Activated T-cell treated with anti-CD3 and anti-CD28 coated beads, Interleukin-2, amount 50 U/mL, for 72 hours (primary cell): ENCODE data around the gene BRAF. TPM values are rescaled to one million over a fixed set of nuclear protein-coding genes. Genes with fewer than 3 reads are reported as not detected.
"Not testable (repeated sequence)": the region's sequence is repeated elsewhere in the genome, so short reads cannot be mapped to it uniquely, and the experiment has no call there.

ENCODE experiments used
- ATAC-seq, 2 donors: fragments of 150-1000 bp; cut with Tn5 transposase; replicated peaks in 1 of 2; 2 replicates each; pipeline ENCODE4 v1.10.0; 2021; ENCODE audit warnings: moderate library complexity in 2 of 2, mild to moderate bottlenecking in 1 of 2
- DNase-seq, 2 donors: peaks; one replicate each; pipeline ENCODE4 v3.0.0; 2021 to 2022; ENCODE audit warnings: mixed read lengths in 1 of 2
- H3K27ac Mint-ChIP-seq: one replicate; pipeline ENCODE4 v1.8.0; 2022; ENCODE audit warnings: mild to moderate bottlenecking, moderate library complexity, mixed read lengths
- H3K27me3 Mint-ChIP-seq: one replicate; pipeline ENCODE4 v1.8.0; 2022; ENCODE audit warnings: low read depth, mixed read lengths
- H3K36me3 Mint-ChIP-seq, 2 donors: one replicate each; pipeline ENCODE4 v1.8.0; 2022; ENCODE audit warnings: mixed read lengths in 2 of 2, mild to moderate bottlenecking in 1 of 2; ENCODE audit not compliant: insufficient read depth in 2 of 2
- H3K4me1 Mint-ChIP-seq: one replicate; pipeline ENCODE4 v1.8.0; 2022; ENCODE audit warnings: low read depth, mixed read lengths
- H3K4me3 Mint-ChIP-seq, 2 donors: one replicate each; pipeline ENCODE4 v1.8.0; 2022; ENCODE audit warnings: mild to moderate bottlenecking in 2 of 2, mixed read lengths in 2 of 2, moderate library complexity in 2 of 2
- H3K9me3 Mint-ChIP-seq, 2 donors: one replicate each; pipeline ENCODE4 v1.8.0; 2022; ENCODE audit warnings: mixed read lengths in 2 of 2
- total RNA-seq, 2 donors: library from RNA; stranded (reverse); gene quantifications; one replicate each; pipeline ENCODE4 v1.2.3, GENCODE V29; 2022

The BRAF gene
- total RNA-seq, 2 donors from 2014 or later: 51.7 to 56.2 TPM

DNA sequence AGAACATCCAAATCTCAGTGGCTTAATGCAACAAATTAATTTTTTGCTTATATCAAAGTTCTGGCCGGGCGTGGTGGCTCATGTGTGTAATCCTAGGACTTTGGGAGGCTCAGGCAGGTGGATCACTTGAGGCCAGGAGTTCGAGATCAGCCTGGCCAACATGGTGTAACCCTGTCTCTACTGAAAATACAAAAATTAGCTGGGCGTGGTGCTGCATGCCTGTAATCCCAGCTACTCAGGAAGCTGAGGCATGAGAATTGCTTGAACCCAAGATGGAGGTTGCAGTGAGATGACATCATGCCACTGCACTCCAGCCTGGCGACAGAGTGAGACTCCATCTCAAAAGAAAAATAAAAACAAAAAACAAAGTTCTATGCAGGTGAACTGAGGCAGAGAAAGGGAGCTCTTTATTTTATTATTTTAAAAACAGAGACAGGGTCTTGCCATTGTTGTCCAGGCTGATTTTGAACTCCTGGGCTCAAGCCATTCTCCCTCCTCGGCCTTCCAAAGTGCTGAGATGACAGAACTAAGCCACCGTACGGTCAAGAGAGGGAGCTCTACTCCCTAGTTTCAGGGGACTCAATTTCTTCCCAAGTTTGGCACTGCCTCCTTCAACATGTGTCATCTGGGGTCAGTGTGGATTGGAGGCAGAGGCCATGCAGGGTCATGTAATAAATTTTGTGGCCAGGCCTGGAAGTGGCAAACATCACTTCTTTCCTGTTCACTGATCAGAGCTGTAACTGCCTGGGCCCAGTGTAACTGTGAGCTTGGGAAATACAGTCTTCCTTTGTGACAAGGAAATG is 249.6 kb downstream of the BRAF start:
- ATAC-seq (no peak), DNase-seq (no peak)
- peaks cover 3% of the 10 kb centered on the region in 2 donors for H3K36me3 Mint-ChIP-seq
- peaks cover 38% of the 10 kb centered on the region for H3K4me1 Mint-ChIP-seq
- no peak overlapping the region for H3K27ac Mint-ChIP-seq
- no peaks in the 10 kb centered on the region for H3K9me3 Mint-ChIP-seq
- H3K4me3 Mint-ChIP-seq: peak overlapping the region; percentile 86 to 93
- H3K27me3 Mint-ChIP-seq: no peaks in the 10 kb centered on the region

GRCh38 chr7:140674356-140674800 is 250.4 kb downstream of the BRAF start:
- Mint-ChIP-seq H3K36me3 (peaks cover 3% of the 10 kb centered on the region in 2 donors), H3K4me1 (peaks cover 38% of the 10 kb centered on the region), H3K27ac (peak overlapping the region; percentile 64), H3K9me3 (no peaks in the 10 kb centered on the region), H3K27me3 (no peaks in the 10 kb centered on the region), H3K4me3 (peak overlapping the region; percentile 86 to 93)
- DNase-seq: no peak
- no peak for ATAC-seq

GRCh38 chr7:140673774-140674155 is 251.0 kb downstream of the BRAF start:
- no peak for DNase-seq

DNA sequence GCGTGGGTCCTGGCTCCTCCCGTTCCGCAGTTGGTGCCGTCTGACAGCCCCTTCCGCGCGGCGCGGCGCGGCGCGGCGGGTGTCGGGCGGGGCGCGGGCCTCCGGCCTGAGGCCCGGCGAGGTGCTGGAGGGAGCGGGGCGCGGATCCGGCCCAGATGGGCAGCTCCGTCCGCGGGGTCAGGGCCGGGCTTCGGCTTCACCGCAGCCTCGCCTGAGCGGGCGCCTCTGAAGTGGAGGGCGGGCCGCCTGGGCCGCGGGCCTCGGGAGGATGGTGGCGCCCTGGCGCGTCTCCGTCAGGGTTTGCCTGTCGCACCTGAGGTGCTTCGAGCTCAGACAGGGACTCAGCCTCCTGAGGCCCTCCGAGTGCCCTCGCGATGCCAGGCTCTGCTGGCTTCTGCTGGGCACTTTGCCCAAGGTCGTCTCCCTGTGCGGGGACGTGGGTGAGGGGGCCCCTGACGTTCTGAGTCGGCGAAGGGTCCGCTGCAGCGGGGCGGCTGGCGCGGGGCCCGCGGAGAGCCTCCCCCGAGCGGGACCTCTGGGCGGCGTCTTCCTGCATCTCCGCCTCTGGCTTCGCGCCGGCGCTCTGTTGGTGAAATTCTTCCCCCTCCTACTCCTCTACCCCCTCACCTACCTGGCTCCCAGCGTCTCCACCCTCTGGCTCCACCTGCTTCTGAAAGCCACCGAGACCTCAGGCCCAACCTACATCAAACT is 251.5 kb downstream of the BRAF start:
- H3K36me3 Mint-ChIP-seq: peaks cover 0 to 3% of the 10 kb centered on the region in 2 donors
- H3K27ac Mint-ChIP-seq: peak overlapping the region; percentile 18
- H3K27me3 Mint-ChIP-seq: no peaks in the 10 kb centered on the region
- peak overlapping the region; percentile 86 to 93 for H3K4me3 Mint-ChIP-seq
- ATAC-seq (peak; percentile 80 to 81), DNase-seq (peak; percentile 67 to 70)
- H3K4me1 Mint-ChIP-seq: peaks cover 38% of the 10 kb centered on the region
- no peaks in the 10 kb centered on the region for H3K9me3 Mint-ChIP-seq

More at GRCh38 chr7:140673774-140674155, 251.0 kb downstream of the BRAF start:
- H3K27me3 Mint-ChIP-seq: no peaks in the 10 kb centered on the region
- peaks cover 1 to 3% of the 10 kb centered on the region in 2 donors for H3K36me3 Mint-ChIP-seq
- H3K4me3 Mint-ChIP-seq: peak overlapping the region; percentile 86 to 93
- no peak for ATAC-seq
- no peaks in the 10 kb centered on the region for H3K9me3 Mint-ChIP-seq
- peak overlapping the region; percentile 18 for H3K27ac Mint-ChIP-seq
- H3K4me1 Mint-ChIP-seq: peaks cover 38% of the 10 kb centered on the region

DNA sequence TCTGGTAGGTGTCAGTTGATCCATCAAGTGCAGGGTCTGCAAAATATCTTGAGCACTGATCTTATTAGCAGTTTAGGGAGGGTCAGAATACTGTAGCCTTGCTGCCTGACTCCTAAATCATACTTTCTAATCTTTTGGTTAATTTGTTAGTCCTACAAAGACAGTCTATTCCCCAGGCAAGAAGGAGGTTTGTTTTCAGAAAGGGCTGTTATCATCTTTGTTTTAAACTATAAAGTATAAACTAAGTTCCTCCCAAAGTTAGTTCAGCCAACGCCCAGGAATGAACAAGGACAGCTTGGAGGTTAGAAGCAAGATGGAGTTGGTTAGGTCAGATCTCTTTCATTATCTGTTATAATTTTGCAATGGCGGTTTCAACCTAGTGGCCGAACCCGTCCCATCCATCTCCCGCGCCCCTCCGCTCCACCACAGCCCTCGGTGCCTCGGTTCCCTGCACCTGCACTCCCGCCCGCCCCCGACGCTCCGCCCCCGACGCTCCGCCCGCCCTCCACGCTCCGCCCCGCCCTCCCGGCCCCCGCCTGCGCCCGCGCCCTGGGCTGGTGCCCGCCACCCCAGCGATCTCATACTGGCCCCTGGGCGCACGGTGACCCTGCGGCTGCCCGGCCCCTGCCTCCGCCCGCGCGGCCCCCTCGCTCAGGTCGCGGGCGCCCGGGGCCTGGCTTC is 252.2 kb downstream of the BRAF start, which contains the start of gene ADCK2:
Gene ADCK2, plus strand, starts transcription at position 564 of the 681 bp plus-strand sequence. CDS start 386 bp downstream, outside the sequence.
- H3K27ac Mint-ChIP-seq: peak within 1 kb of the TSS; percentile 46
- H3K4me3 Mint-ChIP-seq: peak within 1 kb of the TSS; percentile 86 to 93
- H3K4me1 Mint-ChIP-seq: peaks cover 38% of the 10 kb centered on the region
- H3K27me3 Mint-ChIP-seq: no peaks in the 10 kb centered on the region
- no peaks in the 10 kb centered on the region for H3K9me3 Mint-ChIP-seq
- DNase-seq: peak in 1 of 2 donors; percentile 66
- H3K36me3 Mint-ChIP-seq: no peaks in the 10 kb centered on the region
- ATAC-seq: peak; percentile 85

- no peaks in the 10 kb centered on the region for H3K9me3 Mint-ChIP-seq
- DNase-seq (no peak), ATAC-seq (no peak)
- H3K36me3 Mint-ChIP-seq: no peaks in the 10 kb centered on the region
- peak overlapping the region; percentile 46 for H3K27ac Mint-ChIP-seq
- peak overlapping the region; percentile 70 to 83 for H3K4me3 Mint-ChIP-seq
- H3K27me3 Mint-ChIP-seq: no peaks in the 10 kb centered on the region
- peaks cover 38% of the 10 kb centered on the region for H3K4me1 Mint-ChIP-seq
These were observed 252.8 kb downstream of the BRAF start for GRCh38 chr7:140671966-140672365.

GRCh38 chr7:140670343-140670935 is 254.3 kb downstream of the BRAF start:
- no peaks in the 10 kb centered on the region for H3K36me3 Mint-ChIP-seq
- no peaks in the 10 kb centered on the region for H3K27me3 Mint-ChIP-seq
- H3K4me1 Mint-ChIP-seq: peaks cover 29% of the 10 kb centered on the region
- H3K9me3 Mint-ChIP-seq: no peaks in the 10 kb centered on the region
- no peak overlapping the region for H3K4me3 Mint-ChIP-seq
- ATAC-seq: no peak
- no peak for DNase-seq
- no peak overlapping the region for H3K27ac Mint-ChIP-seq

GRCh38 chr7:140669862-140670261 is 254.9 kb downstream of the BRAF start:
- not testable (repeated sequence) for H3K27me3 Mint-ChIP-seq, H3K4me3 Mint-ChIP-seq, H3K36me3 Mint-ChIP-seq, ATAC-seq, H3K9me3 Mint-ChIP-seq, H3K27ac Mint-ChIP-seq, DNase-seq
- H3K4me1 Mint-ChIP-seq: peaks cover 24% of the 10 kb centered on the region

DNA sequence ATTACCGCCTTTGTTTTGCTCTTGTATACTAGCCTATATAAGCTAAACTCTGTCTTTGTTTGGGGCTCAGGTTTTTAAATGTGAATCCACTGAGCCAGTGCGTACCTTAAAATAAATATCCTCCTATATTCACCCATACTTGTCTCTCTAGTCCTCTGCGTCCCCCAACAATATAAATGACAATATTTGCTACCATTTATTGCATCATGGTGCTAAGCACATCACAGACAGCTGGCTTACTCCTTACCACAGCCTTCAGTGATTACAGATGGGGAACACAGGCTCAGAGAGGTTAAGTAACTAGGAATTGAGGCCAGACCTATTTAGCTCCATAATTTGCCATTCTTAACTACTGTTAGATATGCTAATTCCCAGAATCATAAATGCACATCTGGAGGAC is 255.4 kb downstream of the BRAF start:
- Mint-ChIP-seq H3K27me3 (no peaks in the 10 kb centered on the region), H3K9me3 (no peaks in the 10 kb centered on the region), H3K36me3 (no peaks in the 10 kb centered on the region), H3K27ac (no peak overlapping the region), H3K4me1 (peaks cover 18% of the 10 kb centered on the region), H3K4me3 (no peak overlapping the region)
- DNase-seq (no peak), ATAC-seq (no peak)

Other genes starting within 250 kb of the BRAF start
- gene NDUFB2, start 228.2 kb downstream of the BRAF start, total RNA-seq: 10 to 100 TPM; 78.0 to 94.1 TPM
- gene MRPS33, start 90.0 kb upstream of the BRAF start, total RNA-seq: 10 to 100 TPM; 87.6 to 96.0 TPM
- 1 to 10 TPM; 1.0 to 1.4 TPM for gene TMEM178B, start 149.1 kb upstream of the BRAF start, total RNA-seq